ENCODE results near the gene SH2D2A.

The SH2D2A gene

DNA sequence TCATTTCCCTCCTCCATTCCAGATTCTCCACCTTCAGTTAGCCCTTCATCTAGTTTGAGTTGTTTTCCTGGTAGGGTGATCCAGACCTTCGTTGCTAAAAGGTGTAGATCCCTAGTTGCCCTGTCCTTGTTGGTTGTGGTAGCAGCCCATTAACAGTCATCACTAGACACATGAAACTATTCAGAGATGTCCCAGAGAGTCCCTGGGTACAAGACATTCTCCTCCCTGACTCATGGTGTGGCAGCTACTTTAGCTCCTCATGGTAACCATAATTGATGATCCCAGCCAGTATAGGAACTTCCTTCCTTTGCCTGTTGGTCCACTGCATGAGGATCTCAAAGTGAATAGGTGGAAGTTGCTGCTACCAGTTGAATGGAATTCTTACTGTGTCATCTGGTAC, 6.0 kb upstream of the SH2D2A start:
- DNase-seq: no peak

DNA sequence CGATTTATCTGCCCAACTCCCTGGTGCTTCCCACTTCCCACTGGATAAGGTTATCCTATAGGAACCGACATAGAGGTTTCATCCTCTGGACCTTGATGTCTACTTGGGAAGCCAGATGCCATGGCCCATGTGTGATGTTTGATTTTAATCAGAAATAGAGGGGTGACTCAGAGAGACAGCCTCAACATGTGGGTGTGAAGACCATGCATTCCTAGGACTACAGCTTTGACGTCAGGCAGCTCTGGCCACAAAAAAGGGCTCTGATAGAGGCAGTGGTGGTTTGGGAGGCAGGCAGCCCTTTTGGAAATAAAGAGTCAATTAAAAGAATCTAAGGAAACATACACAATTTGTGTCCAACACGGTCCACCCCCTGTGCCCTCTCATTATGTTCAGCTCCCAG, 5.2 kb upstream of the SH2D2A start:
- DNase-seq: no peak

DNA sequence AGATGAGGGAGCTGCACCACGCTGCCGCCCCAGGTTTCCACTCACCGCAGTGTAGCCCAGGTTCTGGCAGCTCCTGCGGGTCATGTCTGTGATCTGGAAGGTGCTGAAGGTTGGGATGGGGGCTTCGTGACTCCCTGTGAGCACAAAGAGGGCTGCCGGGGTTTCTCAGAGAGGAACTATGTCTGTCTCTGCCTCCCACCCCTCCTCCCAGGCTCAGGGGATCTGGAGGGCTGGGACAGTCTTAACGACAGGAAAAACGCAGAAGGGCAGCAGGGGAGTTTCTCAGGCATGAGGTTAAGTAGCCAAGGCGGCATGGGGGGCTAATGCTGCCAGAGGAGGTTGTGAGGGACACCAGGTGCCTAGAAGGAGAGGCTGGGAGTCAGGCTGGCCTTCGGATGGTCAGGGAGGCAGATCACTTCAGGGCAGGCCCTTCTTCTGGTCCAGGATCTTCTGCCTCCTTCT, 656 bp downstream of the SH2D2A start:
- DNase-seq: no peak

DNA sequence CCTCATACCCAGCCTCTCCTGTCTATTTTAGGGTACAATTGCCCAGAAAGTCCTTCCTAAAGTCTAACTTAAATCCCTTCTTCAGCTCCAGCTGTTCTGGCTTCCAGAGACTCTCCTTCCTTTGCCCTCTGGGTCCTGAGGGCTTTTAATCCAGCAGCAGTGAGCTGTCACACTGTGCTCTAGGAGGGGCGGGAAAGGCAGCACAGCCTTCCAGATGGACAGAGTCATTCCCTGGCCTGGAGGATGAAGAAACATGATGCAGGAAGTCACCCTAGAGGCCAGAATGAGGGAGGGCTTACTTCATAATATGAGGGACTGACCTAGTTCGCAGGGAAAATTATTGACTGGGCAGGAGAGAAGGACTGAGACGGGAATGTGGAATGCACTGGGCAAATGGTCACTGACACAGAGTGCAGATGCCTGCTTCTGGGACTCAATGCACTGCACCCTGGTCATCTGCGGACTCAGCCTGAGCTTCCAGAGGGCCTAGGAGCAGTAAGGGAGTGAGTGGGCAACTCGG, 1.3 kb downstream of the SH2D2A start:
- DNase-seq: peak; percentile 24

DNA sequence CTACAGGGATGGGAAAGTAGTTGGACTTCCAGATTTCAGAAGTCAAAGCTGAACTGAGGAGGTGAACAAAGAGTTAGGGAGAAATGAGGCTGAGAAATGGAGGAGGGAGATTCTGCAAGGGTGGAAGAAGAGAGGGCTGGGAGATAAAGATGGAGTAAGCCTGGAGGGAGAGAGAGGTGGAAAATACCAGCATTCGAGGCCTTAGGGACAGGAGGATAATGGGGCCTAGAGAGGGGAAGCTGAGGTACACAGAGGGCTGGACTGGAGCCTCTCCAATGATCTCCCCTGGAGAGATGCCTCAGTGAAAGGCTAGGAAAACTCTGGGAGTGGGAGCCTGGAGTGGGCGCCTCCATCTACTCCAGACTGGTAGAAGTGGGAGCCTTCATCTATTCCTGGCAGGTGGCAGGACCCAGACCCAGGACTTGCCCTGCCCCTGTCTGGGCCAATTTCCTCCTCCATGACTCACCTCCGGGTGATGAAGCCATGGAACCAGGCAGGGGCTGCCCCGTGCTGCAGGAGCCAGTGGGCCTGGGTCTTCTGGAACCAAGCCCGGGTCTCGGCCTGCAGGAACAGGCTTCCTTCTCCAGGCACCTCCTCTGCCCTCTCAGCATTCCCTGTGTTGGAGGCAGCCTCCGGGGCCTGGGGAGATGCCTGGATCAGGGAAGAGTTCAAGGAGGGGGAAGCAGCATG, 1.9 kb downstream of the SH2D2A start:
- no peak for DNase-seq

DNA sequence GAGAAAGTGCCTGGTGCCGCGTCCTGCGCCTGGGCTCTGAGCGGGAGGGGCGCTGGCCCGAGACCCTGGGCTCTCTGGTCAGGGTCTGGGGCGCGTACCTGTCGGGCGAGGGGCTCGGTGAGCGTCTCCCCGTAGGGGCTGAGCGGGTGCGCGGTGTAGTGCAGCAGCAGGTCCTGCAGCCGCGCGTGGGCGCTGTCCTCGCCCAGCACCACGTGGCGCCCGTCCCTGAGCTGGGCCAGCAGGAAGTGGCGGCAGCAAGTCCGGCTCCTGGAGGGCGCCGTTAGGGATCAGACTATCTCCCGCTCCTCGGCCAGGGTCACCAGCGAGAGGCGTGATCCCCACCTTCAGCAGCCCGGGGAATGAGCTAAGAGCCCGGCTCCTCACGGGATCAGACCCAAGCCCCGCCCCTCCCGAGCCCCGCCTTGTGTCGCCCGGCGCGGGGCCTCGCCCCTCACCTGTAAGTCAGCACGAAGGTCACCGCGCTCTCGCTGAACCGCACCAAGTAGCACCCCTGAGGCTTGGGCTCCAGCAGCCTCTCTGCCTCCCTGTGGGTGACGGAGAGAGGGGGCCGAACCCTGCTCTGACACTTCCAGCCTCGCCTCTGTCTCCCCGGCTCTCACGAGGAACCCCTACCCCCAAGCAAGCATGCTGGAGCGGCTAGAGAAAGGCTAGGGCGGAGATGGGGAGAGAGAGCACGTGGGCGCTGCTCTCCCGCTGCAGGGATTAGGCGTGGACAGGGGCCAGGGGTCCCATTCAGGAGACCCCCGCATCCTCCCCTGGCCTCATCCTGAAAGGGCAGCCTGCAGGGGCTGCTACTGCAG, 2.7 kb downstream of the SH2D2A start:
- no peak for DNase-seq

DNA sequence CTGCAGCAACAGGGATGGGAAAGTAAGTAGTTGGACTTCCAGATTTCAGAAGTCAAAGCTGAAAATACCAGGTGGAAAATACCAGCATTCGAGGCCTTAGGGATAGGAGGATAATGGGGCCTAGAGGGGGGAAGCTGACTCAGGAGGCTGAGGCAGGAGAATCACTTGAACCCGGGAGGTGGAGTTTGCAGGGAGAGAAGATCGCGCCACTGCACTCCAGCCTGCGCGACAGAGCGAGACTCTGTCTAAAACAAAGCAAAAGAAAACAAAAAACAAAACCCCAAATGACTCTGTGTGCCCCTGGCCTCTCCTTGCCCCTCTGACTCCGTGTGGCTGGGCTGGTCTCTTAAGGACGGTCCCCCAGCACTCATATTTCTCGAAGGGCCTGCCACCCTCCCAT, 3.4 kb downstream of the SH2D2A start:
- no peak for DNase-seq

DNA sequence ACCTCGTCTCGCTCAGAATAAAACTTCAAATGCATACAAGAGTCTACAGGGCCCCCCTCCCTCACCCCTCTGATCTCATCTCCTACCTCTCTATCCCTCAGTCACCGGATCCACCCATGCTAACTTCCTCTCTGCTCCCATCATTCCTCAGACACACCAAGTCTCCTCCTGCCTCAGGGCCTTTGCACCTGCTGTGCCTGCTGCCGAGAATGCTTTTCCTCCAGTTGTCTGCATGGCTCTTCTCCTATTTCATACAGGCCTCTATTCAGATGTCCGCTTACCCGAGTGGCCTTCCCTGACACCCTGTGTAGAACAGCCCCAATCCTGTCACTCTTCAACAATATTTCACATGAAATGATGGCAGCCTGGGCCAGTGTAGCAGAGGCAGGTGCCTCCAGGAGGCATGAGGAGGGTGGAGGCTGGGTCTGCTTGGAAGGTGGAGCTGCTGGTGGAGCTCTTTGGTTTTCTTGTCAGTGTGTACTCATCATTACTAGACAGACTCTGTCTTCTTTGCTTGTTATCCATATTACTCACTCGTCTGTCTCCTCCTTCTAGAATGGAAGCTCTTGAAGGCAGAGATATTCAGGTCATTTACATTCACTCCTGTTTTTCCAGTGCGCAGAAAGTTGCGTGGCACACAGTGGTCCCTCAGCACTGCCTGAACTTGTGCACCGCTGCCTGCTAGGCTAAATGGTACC, 4.2 kb downstream of the SH2D2A start:
- no peak for DNase-seq

DNA sequence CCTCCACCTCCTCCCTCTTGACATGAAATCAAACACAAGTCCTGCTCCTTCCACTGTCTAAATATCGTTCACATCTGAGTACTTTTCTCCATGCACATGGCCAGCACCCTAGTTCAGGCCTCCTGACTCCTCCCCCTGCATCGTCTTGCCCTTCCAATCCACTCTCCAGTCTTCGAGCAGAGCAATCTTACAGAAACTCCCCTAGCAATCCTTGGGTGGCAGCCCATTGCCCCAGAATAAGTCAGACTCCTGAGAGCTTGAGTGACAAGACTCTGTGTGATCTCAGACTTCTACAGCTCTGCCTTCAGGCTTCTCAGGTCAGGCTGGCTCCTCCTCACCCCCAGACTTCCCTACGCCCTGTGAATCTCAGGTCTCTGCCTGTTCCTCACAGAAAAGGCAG, 5.5 kb downstream of the SH2D2A start:
- DNase-seq: no peak

DNA sequence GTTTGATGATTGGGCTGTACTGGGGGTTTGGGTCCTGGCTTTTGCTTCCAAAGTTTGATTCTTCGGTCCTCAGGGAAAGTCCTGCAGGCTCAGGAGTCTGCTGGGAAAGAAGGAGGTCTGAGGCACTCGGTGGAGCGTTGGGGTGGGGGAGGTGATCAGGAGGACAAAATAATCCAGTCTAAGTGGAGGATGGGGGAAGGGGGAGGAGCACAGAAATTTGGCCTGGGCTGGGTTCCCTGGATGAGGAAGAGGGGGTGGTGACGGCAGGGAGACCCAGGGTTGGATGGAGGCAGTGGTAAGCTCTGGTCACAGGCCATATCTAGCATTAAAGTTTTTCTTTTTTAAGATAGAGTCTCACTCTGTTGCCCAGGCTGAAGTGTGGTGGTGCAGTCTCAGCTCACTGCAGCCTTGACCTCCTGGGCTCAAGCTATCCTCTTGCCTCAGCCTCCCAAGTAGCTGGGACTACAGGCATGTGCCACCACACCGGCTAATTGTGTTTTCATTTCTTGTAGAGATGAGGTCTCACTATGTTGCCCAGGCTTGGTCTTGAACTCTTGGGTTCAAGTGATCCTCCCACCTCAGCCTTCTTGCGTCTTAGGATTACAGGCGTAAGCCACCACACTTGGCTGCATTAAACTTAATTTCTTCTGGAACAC, 6.8 kb downstream of the SH2D2A start:
- no peak for DNase-seq

DNA sequence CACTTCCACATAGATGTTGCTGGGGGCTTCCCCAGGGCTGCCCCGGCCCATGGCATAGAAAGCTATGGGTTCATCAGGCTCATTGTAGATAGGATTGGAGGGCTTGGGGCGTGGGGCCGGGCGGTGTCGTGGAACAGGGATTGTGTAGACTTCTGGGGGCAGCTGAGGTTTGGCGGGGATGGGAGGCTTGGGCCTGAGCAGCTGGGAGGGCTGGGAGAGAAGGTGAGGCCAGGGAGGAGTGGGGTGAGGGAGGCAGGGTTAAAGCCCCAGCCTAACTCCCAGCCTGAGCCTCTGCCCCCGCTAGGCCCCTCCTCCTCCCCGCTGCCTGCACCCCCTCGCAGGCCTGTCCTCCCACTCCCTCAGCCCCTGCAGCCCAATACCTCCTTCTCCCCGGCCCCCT, 7.4 kb downstream of the SH2D2A start:
- no peak for DNase-seq

DNA sequence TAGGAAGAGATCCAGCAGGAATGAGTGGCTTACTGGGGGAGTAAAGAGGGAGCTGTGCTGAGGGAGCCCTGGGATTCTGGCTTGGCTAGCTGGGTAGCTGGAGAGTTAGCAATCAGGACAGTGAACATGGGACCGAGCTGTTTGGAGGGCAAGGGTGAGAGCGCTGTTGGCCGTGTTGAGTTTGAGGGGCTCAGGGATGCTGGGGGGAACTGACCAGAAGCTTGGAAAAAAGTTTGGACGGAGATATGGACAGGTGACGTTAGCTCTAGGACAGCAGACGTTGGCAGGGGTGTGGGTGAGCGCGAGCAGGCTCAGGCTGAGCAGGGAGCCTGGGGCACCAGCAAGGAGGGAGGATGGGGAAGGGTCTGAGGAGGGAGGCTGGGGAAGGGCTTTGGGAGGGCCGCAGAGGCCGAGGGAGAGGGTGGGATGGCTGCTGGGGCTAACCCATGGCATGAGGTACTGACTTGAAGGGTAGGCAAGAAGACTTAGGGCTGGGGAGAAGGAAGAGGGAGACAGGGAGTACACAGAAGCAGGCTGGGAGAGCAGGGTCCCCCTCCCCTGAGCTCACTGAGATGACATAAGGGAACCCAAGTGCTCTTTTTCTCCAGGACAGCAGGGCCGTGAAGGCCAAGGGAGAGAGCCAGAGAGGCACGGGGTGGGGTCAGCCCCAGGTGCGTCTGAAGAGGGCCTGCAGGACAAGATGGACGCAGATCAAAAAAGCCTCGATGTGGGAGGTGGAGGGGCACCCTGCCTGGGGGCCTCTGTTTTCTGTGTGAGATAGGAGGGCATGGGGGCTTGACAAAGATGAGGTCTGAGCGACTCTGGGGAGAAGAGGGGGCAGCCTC, 8.2 kb downstream of the SH2D2A start:
- DNase-seq: no peak

DNA sequence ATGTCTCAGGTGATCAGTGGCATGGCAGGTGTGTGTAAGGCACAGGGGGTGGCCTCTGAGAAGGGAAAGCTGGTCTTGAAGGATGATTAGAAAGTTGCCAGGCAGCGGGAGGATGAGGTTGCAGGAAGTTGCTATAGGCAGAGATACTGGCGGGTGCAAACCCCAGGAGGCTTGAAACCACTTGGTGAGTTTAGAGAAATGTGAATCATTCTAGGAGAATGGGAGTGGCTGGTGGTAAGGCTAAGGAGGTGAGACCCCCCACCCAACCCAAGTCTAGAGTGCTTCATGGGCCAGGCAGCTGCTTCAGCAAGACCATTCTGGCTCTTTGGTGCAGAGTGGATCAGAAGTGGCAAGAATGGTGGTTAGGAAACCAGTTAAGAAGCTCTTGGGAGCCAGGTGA, 9.0 kb downstream of the SH2D2A start:
- no peak for DNase-seq

DNA sequence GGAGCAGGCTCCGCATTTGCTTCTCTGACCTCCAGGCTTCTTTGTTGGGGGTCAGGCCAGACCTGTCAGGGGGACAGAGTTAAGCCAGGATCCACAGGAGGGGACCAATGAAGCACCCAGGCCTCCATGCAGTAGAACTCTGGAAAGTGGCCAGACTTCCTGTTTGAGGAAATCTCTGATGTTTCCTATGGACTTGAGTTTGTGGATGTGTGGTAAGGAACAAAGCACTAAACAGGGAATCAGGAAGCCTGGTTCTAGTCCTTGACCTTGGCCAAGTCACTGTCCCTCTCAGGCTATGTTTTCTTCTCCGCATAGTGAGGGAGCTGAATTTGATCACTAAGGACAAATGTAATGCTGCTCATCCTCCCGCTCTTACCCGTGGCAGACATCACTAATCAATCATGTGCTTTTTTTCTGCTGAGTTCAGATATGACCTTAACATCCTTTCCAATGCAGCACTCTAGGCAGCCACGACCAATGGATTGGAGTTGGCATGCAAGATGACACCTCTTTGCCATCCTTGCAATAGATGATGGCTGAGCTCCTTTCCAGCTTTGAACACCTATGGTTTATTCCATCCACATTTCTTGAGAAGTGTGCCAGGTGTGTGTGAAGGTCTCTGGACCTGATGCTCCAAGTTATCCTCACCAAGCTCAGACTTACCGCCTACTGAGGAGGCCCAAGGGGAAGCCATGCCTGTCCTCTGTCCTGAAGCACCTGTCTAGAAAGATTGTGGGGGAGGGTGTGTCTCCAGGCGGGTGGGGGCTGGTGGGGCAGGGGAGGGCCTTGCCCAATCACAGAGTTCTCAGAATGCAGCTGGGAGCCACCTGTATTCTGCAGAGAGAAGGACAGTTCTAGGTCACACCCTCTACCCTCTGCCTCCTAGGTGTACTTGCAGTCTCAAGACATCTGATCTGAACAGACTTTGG, 9.9 kb downstream of the SH2D2A start:
- DNase-seq: no peak

DNA sequence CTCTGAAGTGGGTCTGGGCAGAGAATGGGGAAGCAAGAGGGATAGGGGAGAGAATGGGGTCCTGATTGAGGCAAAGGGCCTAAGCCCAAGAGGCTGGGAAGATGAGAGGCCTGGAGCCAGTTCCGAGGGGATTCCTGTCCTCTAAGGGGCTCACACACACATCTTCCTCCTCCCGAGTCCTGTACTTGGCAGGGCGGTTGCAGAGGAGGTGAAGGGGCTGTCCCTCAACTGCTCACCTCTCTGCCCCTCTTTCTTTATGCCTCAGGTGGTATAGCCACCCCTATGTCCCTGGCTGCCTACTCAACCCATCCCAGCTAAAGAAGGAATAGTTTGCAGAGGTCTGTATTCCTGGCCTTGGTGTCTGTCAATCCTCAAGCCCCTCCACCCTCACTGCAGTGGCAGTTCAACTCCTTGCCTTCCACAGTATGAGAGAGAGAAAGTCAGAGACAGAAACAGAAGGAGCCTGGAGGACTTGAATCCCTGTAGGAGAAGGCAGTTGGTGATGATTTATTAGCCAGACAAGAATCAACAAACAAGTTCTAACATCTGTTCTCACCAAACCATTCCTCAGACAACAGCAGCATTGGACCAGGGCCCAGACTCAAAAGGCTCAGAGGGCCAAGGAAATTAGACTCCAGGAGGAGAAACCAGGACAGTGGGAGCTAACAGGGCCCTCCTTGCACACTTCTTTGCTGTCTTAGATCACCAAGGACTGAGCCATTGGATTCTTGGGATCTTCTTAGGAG, 10.7 kb downstream of the SH2D2A start:
- no peak for DNase-seq

DNA sequence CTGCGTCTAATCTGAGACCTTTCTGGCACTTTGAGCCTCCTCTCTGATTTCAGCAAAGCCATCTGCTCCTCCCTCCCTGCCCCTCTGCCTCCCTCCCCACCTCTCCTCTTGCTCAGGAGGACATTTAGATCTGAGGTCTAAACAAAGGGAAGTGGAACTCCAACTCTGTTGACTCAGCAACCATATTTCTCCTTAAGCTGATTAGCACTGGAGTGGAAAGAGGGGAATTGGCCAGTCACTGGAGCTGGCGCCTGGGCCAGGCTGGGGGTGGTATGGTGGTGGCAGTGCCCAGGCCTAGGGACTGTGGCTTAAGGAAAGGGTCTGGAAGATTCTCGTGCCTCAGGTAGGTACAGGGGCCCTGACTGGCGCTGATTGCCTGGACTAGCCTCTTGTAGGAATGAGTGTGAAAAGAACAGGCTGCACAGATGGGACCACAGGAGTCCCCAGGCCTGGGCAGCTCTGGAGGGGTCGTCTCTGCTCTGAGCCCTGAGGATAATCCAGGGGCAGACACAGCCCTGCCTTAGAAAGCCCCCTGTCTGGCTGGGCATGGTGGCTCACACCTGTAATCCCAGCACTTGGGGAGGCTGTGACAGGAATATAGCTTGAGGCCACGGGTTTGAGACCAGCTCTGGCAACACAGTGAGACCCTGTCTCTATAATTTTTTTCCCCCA, 11.9 kb downstream of the SH2D2A start:
- no peak for DNase-seq

DNA sequence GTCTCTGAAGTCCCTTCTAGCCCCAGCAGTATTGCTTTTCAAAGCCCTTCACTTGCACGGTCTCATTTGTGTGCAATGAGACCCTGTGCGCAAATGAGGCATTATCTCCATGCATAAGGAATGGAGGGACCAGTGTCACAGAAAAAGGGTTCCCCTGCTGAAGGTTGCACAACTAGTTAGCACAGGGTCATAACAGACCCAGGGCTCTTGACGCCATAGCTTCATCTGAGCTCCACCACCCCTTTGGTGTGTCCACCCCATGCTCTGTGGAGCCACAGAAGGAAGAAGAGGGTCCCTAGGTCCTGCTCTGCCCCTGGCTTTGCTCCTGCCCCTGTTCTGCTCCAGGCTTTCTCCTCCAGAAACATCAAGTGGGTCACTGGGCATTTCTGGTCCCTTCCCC, 12.6 kb downstream of the SH2D2A start:
- no peak for DNase-seq

DNA sequence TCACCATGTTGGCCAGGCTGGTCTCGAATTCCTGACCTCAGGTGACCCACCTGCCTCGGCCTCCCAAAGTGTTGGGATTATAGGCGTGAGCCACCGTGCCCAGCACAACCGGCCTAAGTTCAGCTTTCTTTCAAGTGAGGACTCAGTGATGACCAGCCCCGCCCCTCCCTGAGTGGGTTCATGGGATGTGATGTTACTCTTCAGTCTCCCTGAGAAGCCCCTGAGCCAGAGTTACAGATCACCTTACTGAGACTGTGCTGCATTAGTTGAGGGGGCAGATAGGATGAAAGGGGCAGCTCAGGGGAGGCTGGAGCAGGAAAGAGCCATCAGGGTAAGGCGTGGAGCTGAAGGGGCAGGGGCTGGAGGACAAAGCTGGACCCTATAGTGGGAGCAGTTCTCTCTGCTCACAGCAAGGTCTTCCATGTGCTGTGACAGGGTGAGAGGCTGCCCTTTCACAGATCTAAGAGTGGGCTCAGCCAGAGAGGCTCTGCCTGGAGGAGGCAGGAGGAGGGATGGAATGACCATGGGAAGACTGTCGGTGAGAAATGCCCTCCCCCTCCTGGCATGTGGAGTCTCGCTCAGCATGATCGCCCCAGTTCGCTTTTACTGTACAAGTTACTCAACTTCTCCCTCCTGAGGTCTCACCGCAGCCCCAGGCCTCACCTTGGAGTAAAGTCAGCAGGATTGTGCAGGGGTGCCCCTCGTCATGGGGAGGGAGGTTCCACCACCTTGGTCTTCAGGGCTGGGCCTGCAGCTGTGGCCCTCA, 13.4 kb downstream of the SH2D2A start:
- no peak for DNase-seq

DNA sequence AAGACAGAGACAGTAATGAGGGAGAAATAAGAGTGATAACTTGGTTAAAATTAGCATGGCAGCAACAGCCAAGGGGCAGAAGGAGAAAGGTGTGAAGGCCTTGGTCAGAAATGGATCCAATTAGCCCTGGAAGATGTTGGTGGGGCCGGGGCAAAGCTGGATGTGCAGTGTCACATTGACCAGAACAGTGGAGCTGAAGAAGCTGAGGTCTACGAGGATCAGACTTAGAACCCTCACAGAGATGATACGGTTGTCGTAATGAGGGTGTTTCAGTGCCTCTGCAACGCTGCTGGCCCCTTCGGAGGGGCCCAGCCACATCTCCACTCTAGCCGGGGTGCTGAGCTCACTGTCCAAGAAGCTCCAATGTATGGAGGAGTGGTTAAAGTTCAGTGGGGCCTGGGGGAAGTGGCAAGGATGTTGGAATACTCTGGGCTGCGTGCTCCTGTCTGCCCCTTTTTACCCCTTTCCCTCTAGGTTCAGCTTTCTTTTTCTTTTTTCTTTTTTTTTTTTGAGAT, 14.2 kb downstream of the SH2D2A start:
- no peak for DNase-seq
